SK-N-MC (cell line): Measurements from ENCODE around the gene PET100.

Experiments
- DNase-seq: peaks from one replicate; pipeline ENCODE4 v3.0.0-alpha.2; 2011; ENCODE audit warnings: low read depth, low spot score
- H3K27ac ChIP-seq: fragments of 200-600 bp; sonication (generic); 2 replicates; pipeline ENCODE4 v1.5.1; 2016; ENCODE audit warnings: mixed run types
- H3K36me3 ChIP-seq: fragments of 200-600 bp; sonication (generic); 2 replicates; pipeline ENCODE4 v1.6.1; 2017; ENCODE audit warnings: antibody characterized with exemption, low read length, mixed read lengths; ENCODE audit not compliant: insufficient read depth
- H3K4me3 ChIP-seq: fragments of 200-600 bp; sonication (generic); 2 replicates; pipeline ENCODE4 v1.5.1; 2016
- H3K9ac ChIP-seq: fragments of 200-600 bp; sonication (generic); 2 replicates; pipeline ENCODE4 v1.8.0; 2017; ENCODE audit warnings: mixed run types, mixed read lengths; ENCODE audit not compliant: insufficient read length
- H3K9me3 ChIP-seq: fragments of 200-600 bp; sonication (generic); 2 replicates; pipeline ENCODE4 v1.6.1; 2017; ENCODE audit warnings: low read depth, mild to moderate bottlenecking, antibody characterized with exemption, low read length, moderate library complexity, mixed read lengths
- EZH2 ChIP-seq: fragments of 200-600 bp; sonication (generic); IDR thresholded peaks from one replicate; pipeline ENCODE4 v1.6.1; 2017; ENCODE audit warnings: antibody characterized with exemption
- FOXP2 ChIP-seq: optimal IDR thresholded peaks from 2 replicates; pipeline ENCODE3; 2011; ENCODE audit warnings: mild to moderate bottlenecking, moderate library complexity; ENCODE audit not compliant: insufficient read depth; ENCODE audit errors: extremely low read length, control extremely low read depth
- POLR2AphosphoS5 ChIP-seq: IDR thresholded peaks from 2 replicates; pipeline ENCODE4 v1.6.1; 2012; ENCODE audit warnings: mild to moderate bottlenecking, low read depth, low read length, borderline replicate concordance

PET100 gene

GRCh38 chr19:7676854-7677253 lies 47.3 kb downstream of the PET100 start, which contains the start of gene MCEMP1:
MCEMP1 (plus strand) TSS chr19:7677090; CDS start chr19:7677121, 31 bp downstream.
- no peak within 1 kb of the TSS for H3K27ac ChIP-seq
- peak within 1 kb of the TSS; percentile 59 for H3K4me3 ChIP-seq
- H3K9ac ChIP-seq: no peak within 1 kb of the TSS
- TF ChIP-seq FOXP2: no peak
- TF ChIP-seq EZH2: no peak
- no peak for TF ChIP-seq POLR2AphosphoS5
- H3K36me3 ChIP-seq: no peaks in the 10 kb centered on the region
- no peaks in the 10 kb centered on the region; the same call in 1 of the 2 replicates for H3K9me3 ChIP-seq
- no peak for DNase-seq

DNA sequence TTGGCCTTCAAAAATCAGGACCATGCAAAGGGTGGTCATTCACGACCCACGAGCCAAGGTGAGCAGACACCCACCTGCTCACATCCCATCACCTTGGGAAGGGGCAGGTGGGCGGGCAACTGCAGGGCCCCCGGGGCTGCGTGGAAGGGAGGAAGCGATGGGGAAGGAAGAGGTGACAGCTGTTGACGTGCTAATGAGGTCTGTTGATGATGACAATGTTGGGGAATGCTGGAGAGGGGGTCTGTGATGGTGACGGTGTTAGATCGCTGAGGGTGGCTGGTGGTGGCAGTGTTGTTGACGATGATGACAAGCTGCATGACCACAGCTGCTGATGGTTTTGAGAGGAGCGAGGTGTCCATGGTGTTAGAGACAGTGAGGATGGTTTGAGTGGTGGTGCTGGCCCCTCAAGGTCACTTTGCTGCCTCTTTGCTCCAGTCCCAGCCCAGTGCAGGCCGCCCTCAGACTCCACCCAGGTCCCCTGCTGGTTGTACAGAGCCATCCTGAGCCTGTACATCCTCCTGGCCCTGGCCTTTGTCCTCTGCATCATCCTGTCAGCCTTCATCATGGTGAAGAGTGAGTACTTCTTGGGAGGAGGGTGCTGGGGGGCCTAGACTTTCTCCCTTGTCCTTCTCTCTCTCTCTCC lies 48.2 kb downstream of the PET100 start:
- TF ChIP-seq POLR2AphosphoS5 (no peak), EZH2 (no peak), FOXP2 (no peak)
- H3K9me3 ChIP-seq: no peaks in the 10 kb centered on the region; the same call in 1 of the 2 replicates
- peaks cover 4% of the 10 kb centered on the region; the same call in 1 of the 2 replicates for H3K36me3 ChIP-seq
- no peak overlapping the region for H3K4me3 ChIP-seq
- no peak overlapping the region for H3K27ac ChIP-seq
- H3K9ac ChIP-seq: no peak overlapping the region
- DNase-seq: no peak

DNA sequence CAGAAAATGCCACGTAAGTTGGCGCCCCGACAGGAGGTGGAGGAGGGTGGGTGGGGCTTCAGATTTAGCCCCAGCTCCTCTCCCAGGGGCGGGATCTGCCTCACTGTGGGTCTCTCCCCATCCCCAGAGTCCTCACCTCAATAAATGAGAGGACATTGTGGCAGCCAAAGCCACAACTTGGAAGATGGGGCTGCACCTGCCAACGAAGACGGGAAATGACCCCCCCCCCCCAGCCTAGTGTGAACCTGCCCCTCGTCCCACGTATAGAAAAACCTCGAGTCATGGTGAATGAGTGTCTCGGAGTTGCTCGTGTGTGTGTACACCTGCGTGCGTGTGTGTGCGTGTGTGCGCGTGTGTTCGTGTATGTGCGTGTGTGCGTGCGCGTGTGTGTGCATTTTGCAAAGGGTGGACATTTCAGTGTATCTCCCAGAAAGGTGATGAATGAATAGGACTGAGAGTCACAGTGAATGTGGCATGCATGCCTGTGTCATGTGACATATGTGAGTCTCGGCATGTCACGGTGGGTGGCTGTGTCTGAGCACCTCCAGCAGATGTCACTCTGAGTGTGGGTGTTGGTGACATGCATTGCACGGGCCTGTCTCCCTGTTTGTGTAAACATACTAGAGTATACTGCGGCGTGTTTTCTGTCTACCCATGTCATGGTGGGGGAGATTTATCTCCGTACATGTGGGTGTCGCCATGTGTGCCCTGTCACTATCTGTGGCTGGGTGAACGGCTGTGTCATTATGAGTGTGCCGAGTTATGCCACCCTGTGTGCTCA lies 49.6 kb downstream of the PET100 start:
- no peak for DNase-seq
- no peak overlapping the region for H3K4me3 ChIP-seq
- no peak overlapping the region for H3K27ac ChIP-seq
- no peak for TF ChIP-seq POLR2AphosphoS5
- no peak for TF ChIP-seq FOXP2
- TF ChIP-seq EZH2: no peak
- no peaks in the 10 kb centered on the region; the same call in 1 of the 2 replicates for H3K9me3 ChIP-seq
- H3K36me3 ChIP-seq: peaks cover 5% of the 10 kb centered on the region; the same call in 1 of the 2 replicates
- H3K9ac ChIP-seq: no peak overlapping the region

DNA sequence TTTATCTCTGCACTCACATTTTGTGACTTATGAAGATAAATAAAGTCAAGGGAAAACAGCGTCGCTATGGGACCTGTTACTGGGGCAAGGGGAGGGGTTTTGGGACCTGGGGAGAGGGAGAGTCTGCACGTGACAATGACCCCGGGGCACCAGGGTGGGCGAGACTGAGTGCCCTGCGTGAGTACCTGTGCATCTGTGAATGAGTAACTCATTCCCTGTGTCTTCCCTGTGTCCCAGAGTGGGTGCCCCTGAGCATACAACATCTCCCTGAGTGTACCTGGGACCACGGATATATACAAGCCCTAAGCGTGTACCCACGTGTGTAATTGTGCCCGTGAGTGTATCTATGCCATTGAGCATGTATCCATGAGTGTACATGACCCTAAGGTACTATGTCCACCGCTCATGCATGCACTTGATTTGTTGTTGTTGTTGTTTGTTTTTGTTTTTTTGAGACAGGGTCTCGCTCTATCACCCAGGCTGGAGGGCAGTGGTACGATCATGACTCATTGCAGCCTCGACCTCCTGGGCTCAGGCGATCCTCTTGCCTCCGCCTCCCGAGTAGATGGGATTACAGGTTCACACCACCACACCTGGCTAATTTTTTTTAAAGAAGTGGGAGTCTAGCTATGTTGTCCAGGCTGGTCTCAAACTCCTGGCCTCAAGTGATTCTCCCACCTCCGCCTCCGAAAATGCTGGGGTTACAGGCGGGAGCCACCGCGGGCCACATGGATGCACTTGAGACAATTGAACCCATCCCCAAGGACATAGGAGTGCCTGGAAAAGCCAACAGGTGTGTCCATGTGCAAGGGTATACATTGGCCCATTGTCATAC lies 50.4 kb downstream of the PET100 start:
- no peaks in the 10 kb centered on the region for H3K9me3 ChIP-seq
- peak overlapping the region; percentile 98 for H3K4me3 ChIP-seq
- no peak for DNase-seq
- no peak for TF ChIP-seq EZH2
- no peak for TF ChIP-seq POLR2AphosphoS5
- no peak for TF ChIP-seq FOXP2
- no peak overlapping the region for H3K9ac ChIP-seq
- peaks cover 5% of the 10 kb centered on the region; the same call in 1 of the 2 replicates for H3K36me3 ChIP-seq
- H3K27ac ChIP-seq: no peak overlapping the region

DNA sequence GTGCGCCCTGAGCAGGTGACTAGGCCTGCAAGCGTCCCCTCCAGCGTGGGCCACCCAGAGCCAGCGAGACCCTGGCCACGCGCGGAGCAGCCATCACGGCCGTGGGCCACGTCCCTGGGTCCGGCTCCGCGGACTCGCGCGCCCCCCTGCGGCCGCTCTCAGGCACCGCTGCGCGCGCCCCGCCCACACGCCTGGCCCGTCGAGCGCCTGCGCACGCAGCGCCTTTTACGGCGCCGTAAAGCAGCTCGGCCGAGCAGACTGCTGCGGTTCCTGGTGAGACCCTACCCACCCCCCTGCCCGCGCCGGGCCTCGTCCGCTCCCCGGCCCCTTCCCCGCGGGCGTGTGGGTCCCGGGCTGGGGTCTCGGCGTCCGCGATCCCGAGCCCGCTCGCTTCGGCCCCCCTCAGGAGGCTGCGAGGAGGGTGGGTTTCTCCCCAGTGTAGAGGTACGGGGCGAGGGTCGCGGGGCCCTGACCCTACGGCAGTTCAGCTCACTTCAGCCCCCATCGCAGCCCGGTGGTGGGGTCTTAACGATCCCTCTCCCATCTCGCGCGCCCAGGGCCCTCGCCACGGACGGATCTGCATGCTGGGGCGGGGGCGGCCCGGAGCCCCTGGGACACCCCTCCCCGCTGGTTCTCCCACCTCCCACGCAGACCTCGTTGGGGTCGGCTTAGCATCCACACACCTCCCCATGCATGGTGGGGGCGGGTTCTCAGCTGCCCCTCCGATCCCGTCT lies 51.2 kb downstream of the PET100 start, which contains the start of gene TRAPPC5:
Gene TRAPPC5, plus strand, starts transcription at position 228 of the 734 bp plus-strand sequence. CDS start 1,421 bp downstream, outside the sequence.
- Histone ChIP-seq H3K9me3 (no peaks in the 10 kb centered on the region), H3K27ac (no peak within 1 kb of the TSS), H3K36me3 (peaks cover 5% of the 10 kb centered on the region; the same call in 1 of the 2 replicates), H3K4me3 (peak within 1 kb of the TSS; percentile 98), H3K9ac (peak within 1 kb of the TSS; percentile 91)
- DNase-seq: no peak
- TF ChIP-seq FOXP2 (peak; percentile 17), POLR2AphosphoS5 (peak; percentile 80), EZH2 (no peak)
